ENCODE data around the gene PCYOX1L.

PCYOX1L gene

DNA sequence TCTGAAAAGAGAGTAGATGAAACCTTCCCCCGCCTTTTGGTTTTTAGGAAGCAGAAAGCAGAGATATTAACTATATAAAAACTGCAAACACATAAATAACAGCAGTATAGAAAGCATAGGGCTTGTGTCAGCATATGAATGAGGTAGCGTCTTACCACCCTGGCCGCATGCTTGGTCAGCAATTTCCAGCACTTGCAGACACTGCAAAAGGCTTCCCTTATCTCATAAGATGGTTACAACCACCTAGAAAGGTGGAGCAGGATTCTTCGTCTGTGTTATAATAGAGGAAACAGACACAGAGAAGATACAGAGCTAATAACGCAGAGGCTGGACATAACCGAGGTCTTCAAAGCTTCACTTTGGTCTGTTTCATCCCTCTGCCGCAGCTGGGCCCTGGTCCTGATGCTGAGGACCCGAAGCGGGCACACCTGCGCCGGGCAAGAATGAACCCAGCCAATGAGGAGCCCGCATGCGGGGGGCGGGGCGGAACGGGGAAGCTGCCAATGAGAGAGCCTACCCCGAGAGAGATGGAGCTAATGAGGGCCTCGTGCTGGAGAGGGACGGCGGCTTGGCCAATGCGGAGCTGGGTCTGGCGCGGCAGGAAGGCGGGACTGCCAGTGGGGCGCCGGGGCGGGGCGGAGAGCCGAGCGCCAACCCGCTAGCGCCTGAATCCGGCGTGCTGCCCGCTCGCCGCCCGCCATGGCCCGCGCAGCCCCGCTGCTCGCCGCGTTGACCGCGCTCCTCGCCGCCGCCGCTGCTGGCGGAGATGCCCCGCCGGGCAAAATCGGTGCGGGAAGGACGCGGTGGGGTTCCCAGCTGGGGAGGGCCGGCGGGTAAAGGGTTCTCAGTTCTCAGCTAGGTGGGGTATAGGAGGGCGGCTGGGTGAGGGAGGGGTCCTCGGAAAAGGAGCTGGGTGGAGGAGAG lies at the start of gene PCYOX1L:
PCYOX1L (plus strand) TSS at position 677 of the 924 bp plus-strand sequence; CDS start at position 700, 23 bp downstream.
- peaks cover 12% of the 10 kb centered on the region for H3K36me3 ChIP-seq (replicated peaks)
- TF ChIP-seq, protein P1, sequence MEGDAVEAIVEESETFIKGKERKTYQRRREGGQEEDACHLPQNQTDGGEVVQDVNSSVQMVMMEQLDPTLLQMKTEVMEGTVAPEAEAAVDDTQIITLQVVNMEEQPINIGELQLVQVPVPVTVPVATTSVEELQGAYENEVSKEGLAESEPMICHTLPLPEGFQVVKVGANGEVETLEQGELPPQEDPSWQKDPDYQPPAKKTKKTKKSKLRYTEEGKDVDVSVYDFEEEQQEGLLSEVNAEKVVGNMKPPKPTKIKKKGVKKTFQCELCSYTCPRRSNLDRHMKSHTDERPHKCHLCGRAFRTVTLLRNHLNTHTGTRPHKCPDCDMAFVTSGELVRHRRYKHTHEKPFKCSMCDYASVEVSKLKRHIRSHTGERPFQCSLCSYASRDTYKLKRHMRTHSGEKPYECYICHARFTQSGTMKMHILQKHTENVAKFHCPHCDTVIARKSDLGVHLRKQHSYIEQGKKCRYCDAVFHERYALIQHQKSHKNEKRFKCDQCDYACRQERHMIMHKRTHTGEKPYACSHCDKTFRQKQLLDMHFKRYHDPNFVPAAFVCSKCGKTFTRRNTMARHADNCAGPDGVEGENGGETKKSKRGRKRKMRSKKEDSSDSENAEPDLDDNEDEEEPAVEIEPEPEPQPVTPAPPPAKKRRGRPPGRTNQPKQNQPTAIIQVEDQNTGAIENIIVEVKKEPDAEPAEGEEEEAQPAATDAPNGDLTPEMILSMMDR (IDR thresholded peaks at IDR 0.05; ENCODE audit: low read depth, low read length, missing control alignments): no peak
- H3K27me3 ChIP-seq (replicated peaks): no peaks in the 10 kb centered on the region
- in situ Hi-C loops (cut with HindIII; ENCODE audit: low pct_ligation_motif_present, low sequenced_read_pairs): no loop called here
- peak; percentile 95 for DNase-seq
- H3K4me3 ChIP-seq (ENCODE audit: low read depth, low read length): peak within 1 kb of the TSS; percentile 77
- H3K27ac ChIP-seq: no peak within 1 kb of the TSS

DNA sequence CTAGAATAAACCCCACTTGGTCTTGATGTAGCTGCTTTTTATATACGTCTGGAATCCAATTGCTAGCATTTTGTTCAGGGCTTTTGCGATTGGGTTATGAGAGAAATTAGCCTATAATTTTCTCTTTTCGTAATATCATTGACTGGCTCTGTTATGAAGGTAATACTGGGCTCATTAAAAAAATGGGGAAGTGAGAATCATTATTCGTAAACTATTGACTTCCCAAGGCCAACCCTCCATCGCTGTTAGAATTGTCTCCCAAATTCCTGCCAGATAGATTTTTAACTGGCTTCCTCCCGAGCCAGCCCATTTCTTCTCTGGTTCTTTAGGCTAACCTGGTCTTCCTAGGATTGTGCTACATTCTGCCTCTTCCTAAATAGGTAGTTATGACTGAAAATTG lies 48.5 kb upstream of the PCYOX1L start:
- Histone ChIP-seq H3K27ac (no peak overlapping the region), H3K4me3 (ENCODE audit: low read depth, low read length) (no peak overlapping the region), H3K36me3 (replicated peaks) (no peaks in the 10 kb centered on the region), H3K27me3 (replicated peaks) (no peaks in the 10 kb centered on the region)
- DNase-seq: no peak
- TF ChIP-seq, protein P1 (IDR thresholded peaks at IDR 0.05; ENCODE audit: low read depth, low read length, missing control alignments): no peak
- in situ Hi-C loops (cut with HindIII; ENCODE audit: low pct_ligation_motif_present, low sequenced_read_pairs): no loop called here

- H3K27me3 ChIP-seq (replicated peaks): no peaks in the 10 kb centered on the region
- in situ Hi-C loops (cut with HindIII; ENCODE audit: low pct_ligation_motif_present, low sequenced_read_pairs): no loop called here
- TF ChIP-seq, protein P1 (IDR thresholded peaks at IDR 0.05; ENCODE audit: low read depth, low read length, missing control alignments): no peak
- H3K36me3 ChIP-seq (replicated peaks): no peaks in the 10 kb centered on the region
- no peak overlapping the region for H3K4me3 ChIP-seq (ENCODE audit: low read depth, low read length)
- no peak overlapping the region for H3K27ac ChIP-seq
- DNase-seq: no peak
Observed at GRCh38 chr5:149310488-149310887, 47.4 kb upstream of the PCYOX1L start.

DNA sequence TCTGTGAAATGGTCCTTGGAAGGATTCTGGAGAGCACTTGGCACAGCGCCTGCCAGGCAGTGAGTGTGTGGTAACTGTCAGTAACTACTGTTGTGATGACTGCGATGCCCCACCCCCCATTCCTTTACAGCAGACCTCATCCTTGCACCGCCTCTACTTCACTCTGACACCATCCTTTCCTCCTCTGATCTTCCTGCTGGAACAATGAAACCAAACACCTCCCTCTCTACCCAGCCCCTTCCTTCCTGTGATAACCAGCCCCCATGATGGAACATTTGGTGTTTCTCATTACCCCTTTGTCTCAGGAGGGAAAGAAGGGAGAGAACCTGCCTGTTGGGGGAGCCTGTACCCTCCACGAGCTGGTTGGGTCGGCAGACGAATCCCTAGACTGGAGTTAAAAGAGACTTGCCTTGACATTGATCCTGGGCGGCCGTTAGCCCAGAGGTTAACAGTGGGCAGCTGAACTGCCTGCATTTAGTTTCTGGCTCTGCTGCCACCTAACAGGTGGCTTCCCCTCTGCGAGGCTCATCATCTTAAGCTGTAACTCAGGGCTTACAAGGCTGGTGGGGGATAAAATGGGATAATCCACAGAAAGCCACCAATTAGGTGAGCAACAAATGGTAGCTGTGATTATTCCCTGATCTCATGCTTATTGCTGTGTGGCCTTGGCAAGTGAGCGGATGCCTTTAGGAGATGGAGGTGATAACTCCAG lies 46.7 kb upstream of the PCYOX1L start:
- in situ Hi-C loops (cut with HindIII; ENCODE audit: low pct_ligation_motif_present, low sequenced_read_pairs): no loop called here
- no peak overlapping the region for H3K27ac ChIP-seq
- TF ChIP-seq, protein P1 (IDR thresholded peaks at IDR 0.05; ENCODE audit: low read depth, low read length, missing control alignments): no peak

GRCh38 chr5:149313151-149313841 lies 44.5 kb upstream of the PCYOX1L start:
- H3K36me3 ChIP-seq (replicated peaks): no peaks in the 10 kb centered on the region
- no peak overlapping the region for H3K27ac ChIP-seq
- H3K27me3 ChIP-seq (replicated peaks): no peaks in the 10 kb centered on the region
- in situ Hi-C loops (cut with HindIII; ENCODE audit: low pct_ligation_motif_present, low sequenced_read_pairs): no loop called here
- TF ChIP-seq, protein P1 (IDR thresholded peaks at IDR 0.05; ENCODE audit: low read depth, low read length, missing control alignments): no peak
- no peak for DNase-seq
- H3K4me3 ChIP-seq (ENCODE audit: low read depth, low read length): no peak overlapping the region

More for the DNA sequence above, 46.7 kb upstream of the PCYOX1L start:
- peak; percentile 83 for DNase-seq
- no peak overlapping the region for H3K4me3 ChIP-seq (ENCODE audit: low read depth, low read length)
- no peaks in the 10 kb centered on the region for H3K27me3 ChIP-seq (replicated peaks)
- H3K36me3 ChIP-seq (replicated peaks): no peaks in the 10 kb centered on the region
